HepG2 (cell line): ENCODE results near the gene OBP2A. TPM values are rescaled to one million over a fixed set of nuclear protein-coding genes. Genes with fewer than 3 reads are reported as not detected.

Source experiments
- ATAC-seq: fragments of 200-7000 bp; cut with Tn5 transposase; 3 replicates; pipeline ENCODE4 v1.9.1; 2020; ENCODE audit warnings: mild to moderate bottlenecking, moderate library complexity
- BruUV-seq: library from RNA; stranded (reverse); fragments of 400-500 nt; replicated peaks from 2 replicates; lab custom pipeline; 2021; lab: Mats Ljungman, UMichigan
- CTCF ChIA-PET: fragments of 300-600 bp; formaldehyde crosslinking; extraction: SDS; loops from one replicate; lab custom pipeline; 2021; ENCODE audit warnings: low total read pairs, inconsistent platforms, low intra/inter-chr PET ratio; lab: Yijun Ruan, JAX
- POLR2A ChIA-PET: fragments of 350-600 bp; sonication (Branson Sonifier 250); formaldehyde crosslinking; loops from one replicate; lab custom pipeline; 2020; ENCODE audit warnings: antibody characterized with exemption, inconsistent platforms; lab: Yijun Ruan, JAX
- DNase-seq: peaks from one replicate; pipeline ENCODE4 v3.0.0-alpha.2; 2015; ENCODE audit warnings: low spot score
- FAIRE-seq: peaks from 3 replicates; lab custom pipeline; 2011; peaks lifted over from hg19 to GRCh38; lab: Jason Lieb, UNC
- H2AFZ ChIP-seq: one replicate; pipeline ENCODE4 v1.6.1; 2011; ENCODE audit warnings: low read length, inconsistent platforms
- H3K27ac ChIP-seq: fragments of 300-600 bp; 3 replicates; pipeline ENCODE4 v1.8.0; 2011; ENCODE audit warnings: mixed run types, mild to moderate bottlenecking, mixed read lengths, low read length, inconsistent platforms; ENCODE audit not compliant: insufficient read depth; ENCODE audit errors: extremely low read length
- H3K27me3 ChIP-seq, 2 experiments: fragments of 200-600 bp in 1 of 2; 2 replicates in 1 of 2; 3 replicates in 1 of 2; pipeline versions ENCODE4 v1.6.0 to v1.8.0; 2011; ENCODE audit warnings: low read length in 2 of 2, mild to moderate bottlenecking in 2 of 2, moderate library complexity in 2 of 2, inconsistent platforms in 1 of 2; ENCODE audit not compliant: insufficient read depth in 2 of 2, control insufficient read depth in 1 of 2
- H3K36me3 ChIP-seq, 2 experiments: fragments of 200-600 bp in 1 of 2; replicated peaks in 1 of 2; 2 replicates in 1 of 2; 3 replicates in 1 of 2; pipeline versions ENCODE4 v1.5.1 to v1.8.0; 2011; ENCODE audit warnings: low read length in 2 of 2, inconsistent platforms in 1 of 2; ENCODE audit not compliant: insufficient read depth in 2 of 2, control insufficient read depth in 1 of 2
- H3K4me1 ChIP-seq: 2 replicates; pipeline ENCODE4 v1.5.1; 2012; ENCODE audit warnings: low read length, inconsistent platforms; ENCODE audit not compliant: insufficient read depth
- H3K4me2 ChIP-seq: 2 replicates; pipeline ENCODE4 v1.6.0; 2011; ENCODE audit warnings: low read depth, low read length, inconsistent platforms
- H3K4me3 ChIP-seq, 3 experiments: fragments of 200-600 bp in 1 of 3; sonication (generic), shearing (Covaris generic) in 1 of 3; replicated peaks in 1 of 3; 2 replicates each; pipeline ENCODE4 v1.5.1; 2011 to 2016; ENCODE audit warnings: low read length in 3 of 3, inconsistent platforms in 2 of 3, low read depth in 2 of 3, mild to moderate bottlenecking in 2 of 3, control low read depth in 1 of 3, mixed read lengths in 1 of 3; ENCODE audit not compliant: insufficient read depth in 1 of 3
- H3K79me2 ChIP-seq: one replicate; pipeline ENCODE4 v1.6.1; 2011; ENCODE audit warnings: low read length, inconsistent platforms; ENCODE audit not compliant: insufficient read depth
- H3K9ac ChIP-seq: 2 replicates; pipeline ENCODE4 v1.6.0; 2011; ENCODE audit warnings: mild to moderate bottlenecking, low read depth, low read length, inconsistent platforms; ENCODE audit not compliant: insufficient read depth
- H3K9me3 ChIP-seq: 2 replicates; pipeline ENCODE4 v1.5.1; 2012; ENCODE audit warnings: mild to moderate bottlenecking, low read length
- H4K20me1 ChIP-seq: 2 replicates; pipeline ENCODE4 v1.6.0; 2011; ENCODE audit warnings: inconsistent platforms, mild to moderate bottlenecking, low read length, moderate library complexity; ENCODE audit not compliant: insufficient read depth
- GZF1 ChIP-seq: sonication (generic); formaldehyde crosslinking; IDR thresholded peaks from 2 replicates; pipeline ENCODE4 v1.5.1; 2020; ENCODE audit warnings: mild to moderate bottlenecking, missing genetic modification reagents
- NFE2 ChIP-seq: sonication (generic); formaldehyde crosslinking; IDR thresholded peaks from 2 replicates; pipeline ENCODE4 v1.4.0; 2020; ENCODE audit warnings: missing genetic modification reagents
- RFXANK ChIP-seq: IDR thresholded peaks from 2 replicates; pipeline ENCODE4 v1.6.1; 2016
- SMARCE1 ChIP-seq: fragments of 450-650 bp; IDR thresholded peaks from 2 replicates; pipeline ENCODE4 v1.6.1; 2017; ENCODE audit warnings: borderline replicate concordance
- TEAD2 ChIP-seq: sonication (generic); formaldehyde crosslinking; IDR thresholded peaks from 2 replicates; pipeline ENCODE4 v1.9.0; 2021; ENCODE audit warnings: missing genetic modification reagents
- ZNF816 ChIP-seq: sonication (generic); formaldehyde crosslinking; IDR thresholded peaks from 2 replicates; pipeline ENCODE4 v1.8.0; 2022; ENCODE audit warnings: missing genetic modification reagents, mild to moderate bottlenecking, borderline replicate concordance
- WGBS: methylation state at CpG from one replicate; pipeline ENCODE4 v1.1.6; 2017; ENCODE audit warnings: low lambda C conversion rate; 5-methylcytosine and 5-hydroxymethylcytosine counted together
- in situ Hi-C: cut with HindIII; loops from 2 replicates; pipeline ENCODE4 v1.10.0; 2017; ENCODE audit warnings: low pct_unique_long_range_greater_than_20kb; ENCODE audit not compliant: extremely low pct_ligation_motif_present
- intact Hi-C: fragments of 100-400 bp; cut with micrococcal nuclease; formaldehyde crosslinking; loops from one replicate; pipeline ENCODE4 v1.10.0; 2022; ENCODE audit not compliant: unreplicated experiment
- polyA plus RNA-seq, 8 experiments: library from polyadenylated mRNA; depleted of rRNA in 3 of 8; stranded (reverse) in 7 of 8; unstranded in 1 of 8; fragments of >200 nt; fragmentation: Illumina TruSeq in 4 of 8; extraction: Trizol in 4 of 8; gene quantifications; 2 replicates each; pipeline versions ENCODE4 v1.2.1 to v1.2.3, GENCODE V29; 2011 to 2016; ENCODE audit warnings: low read depth in 4 of 8, missing spikeins in 1 of 8, mixed read lengths in 1 of 8; ENCODE audit not compliant: insufficient read depth in 1 of 8
- total RNA-seq, 5 experiments: library from RNA; depleted of rRNA; stranded (reverse); fragments of >200 nt; fragmentation: Illumina TruSeq; extraction: Trizol; gene quantifications; 2 replicates each; pipeline ENCODE4 v1.2.3, GENCODE V29; 2016; ENCODE audit warnings: low read depth in 1 of 5
- TF ChIP-seq, protein P1 (sequence below): sonication (generic); formaldehyde crosslinking; IDR thresholded peaks from 2 replicates; pipeline ENCODE4 v1.4.0; 2020; ENCODE audit warnings: missing genetic modification reagents
- TF ChIP-seq, protein P2 (sequence below): IDR thresholded peaks from 2 replicates; pipeline ENCODE4 v1.6.1; 2016; ENCODE audit warnings: low read depth, missing genetic modification reagents, missing compliant biosample characterization
- TF ChIP-seq, protein P3 (sequence below): sonication (generic); formaldehyde crosslinking; IDR thresholded peaks from 2 replicates; pipeline ENCODE4 v1.8.0; 2022; ENCODE audit warnings: mild to moderate bottlenecking, missing genetic modification reagents, borderline replicate concordance

The OBP2A gene
- total and polyA plus RNA-seq, 2 of the 13 experiments (the other 11 are each of a cell fraction or from before 2014, with no cell fraction given), result 0.32 TPM; not detected in 1

DNA sequence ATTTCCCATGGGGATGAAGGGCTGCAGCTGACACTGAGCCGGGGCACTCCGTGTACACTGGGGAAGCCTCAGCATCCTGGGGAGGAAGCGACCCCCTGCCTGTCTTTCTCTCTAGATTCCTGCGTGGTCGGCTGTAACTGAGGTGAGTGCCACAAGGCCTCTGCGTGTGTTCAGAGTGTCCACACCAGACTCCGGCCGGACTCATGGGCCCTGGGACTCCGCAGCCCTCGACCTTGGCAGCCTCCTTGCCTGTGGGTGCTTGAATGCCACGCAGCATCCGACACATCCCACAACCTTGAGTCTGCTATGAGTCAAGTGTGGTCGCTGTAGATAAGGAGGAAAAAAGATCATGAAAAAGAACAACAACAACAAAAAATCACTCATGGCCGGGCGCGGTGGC lies 39.0 kb downstream of the OBP2A start:
- no peak for FAIRE-seq

DNA sequence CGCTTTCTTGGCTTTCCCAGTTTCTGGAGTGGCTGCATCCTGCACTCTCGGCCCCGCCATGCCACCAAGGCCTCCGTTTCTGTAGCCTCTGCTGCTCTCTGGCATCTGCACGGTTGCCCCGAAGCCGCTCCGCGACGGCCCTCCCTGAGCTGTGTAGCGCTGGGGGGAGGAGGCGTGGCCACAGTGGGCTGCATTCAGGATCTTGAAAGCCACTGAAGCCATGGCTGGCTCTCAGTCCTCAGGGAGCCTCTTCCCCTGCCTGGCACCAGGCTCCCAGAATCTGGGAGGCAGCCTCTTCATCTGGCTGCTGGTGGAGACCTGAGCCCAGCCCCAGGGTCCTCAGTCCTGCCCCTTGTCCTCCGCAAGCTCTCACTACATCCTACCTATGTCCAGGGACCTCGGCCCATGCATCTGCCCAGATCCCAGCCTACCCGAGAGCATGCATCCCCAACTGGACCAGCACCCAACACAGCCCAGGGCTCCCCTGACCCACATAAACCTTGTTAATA lies 40.7 kb downstream of the OBP2A start:
- WGBS, result 10% methylated on average over 9 of the region's 15 CpGs
- intact Hi-C loops, result no loop called here
- Histone ChIP-seq H3K9ac (no peak overlapping the region), H3K27ac (no peak overlapping the region), H3K4me3 (no peak overlapping the region), H3K36me3 (no peaks in the 10 kb centered on the region), H3K27me3 (peaks cover 5 to 63% of the 10 kb centered on the region in 2 experiments; a peak in 4 of 5 replicates), H3K4me2 (no peak overlapping the region), H3K79me2 (no peaks in the 10 kb centered on the region), H3K4me1 (no peaks in the 10 kb centered on the region), H3K9me3 (no peaks in the 10 kb centered on the region), H2AFZ (no peak overlapping the region), H4K20me1 (no peaks in the 10 kb centered on the region)
- in situ Hi-C loops, result no loop called here
- BruUV-seq, result no TSS peak
- ChIA-PET CTCF (no interaction called here), POLR2A (no interaction called here)
- FAIRE-seq, result no peak
- no peak for DNase-seq
- ATAC-seq, result no peak
- TF ChIP-seq, protein P1, sequence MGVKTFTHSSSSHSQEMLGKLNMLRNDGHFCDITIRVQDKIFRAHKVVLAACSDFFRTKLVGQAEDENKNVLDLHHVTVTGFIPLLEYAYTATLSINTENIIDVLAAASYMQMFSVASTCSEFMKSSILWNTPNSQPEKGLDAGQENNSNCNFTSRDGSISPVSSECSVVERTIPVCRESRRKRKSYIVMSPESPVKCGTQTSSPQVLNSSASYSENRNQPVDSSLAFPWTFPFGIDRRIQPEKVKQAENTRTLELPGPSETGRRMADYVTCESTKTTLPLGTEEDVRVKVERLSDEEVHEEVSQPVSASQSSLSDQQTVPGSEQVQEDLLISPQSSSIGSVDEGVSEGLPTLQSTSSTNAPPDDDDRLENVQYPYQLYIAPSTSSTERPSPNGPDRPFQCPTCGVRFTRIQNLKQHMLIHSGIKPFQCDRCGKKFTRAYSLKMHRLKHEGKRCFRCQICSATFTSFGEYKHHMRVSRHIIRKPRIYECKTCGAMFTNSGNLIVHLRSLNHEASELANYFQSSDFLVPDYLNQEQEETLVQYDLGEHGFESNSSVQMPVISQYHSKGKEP, result no peak
- TF ChIP-seq GZF1 (no peak), SMARCE1 (no peak), RFXANK (CRISPR knock-in tag) (no peak)
- TF ChIP-seq, protein P2, sequence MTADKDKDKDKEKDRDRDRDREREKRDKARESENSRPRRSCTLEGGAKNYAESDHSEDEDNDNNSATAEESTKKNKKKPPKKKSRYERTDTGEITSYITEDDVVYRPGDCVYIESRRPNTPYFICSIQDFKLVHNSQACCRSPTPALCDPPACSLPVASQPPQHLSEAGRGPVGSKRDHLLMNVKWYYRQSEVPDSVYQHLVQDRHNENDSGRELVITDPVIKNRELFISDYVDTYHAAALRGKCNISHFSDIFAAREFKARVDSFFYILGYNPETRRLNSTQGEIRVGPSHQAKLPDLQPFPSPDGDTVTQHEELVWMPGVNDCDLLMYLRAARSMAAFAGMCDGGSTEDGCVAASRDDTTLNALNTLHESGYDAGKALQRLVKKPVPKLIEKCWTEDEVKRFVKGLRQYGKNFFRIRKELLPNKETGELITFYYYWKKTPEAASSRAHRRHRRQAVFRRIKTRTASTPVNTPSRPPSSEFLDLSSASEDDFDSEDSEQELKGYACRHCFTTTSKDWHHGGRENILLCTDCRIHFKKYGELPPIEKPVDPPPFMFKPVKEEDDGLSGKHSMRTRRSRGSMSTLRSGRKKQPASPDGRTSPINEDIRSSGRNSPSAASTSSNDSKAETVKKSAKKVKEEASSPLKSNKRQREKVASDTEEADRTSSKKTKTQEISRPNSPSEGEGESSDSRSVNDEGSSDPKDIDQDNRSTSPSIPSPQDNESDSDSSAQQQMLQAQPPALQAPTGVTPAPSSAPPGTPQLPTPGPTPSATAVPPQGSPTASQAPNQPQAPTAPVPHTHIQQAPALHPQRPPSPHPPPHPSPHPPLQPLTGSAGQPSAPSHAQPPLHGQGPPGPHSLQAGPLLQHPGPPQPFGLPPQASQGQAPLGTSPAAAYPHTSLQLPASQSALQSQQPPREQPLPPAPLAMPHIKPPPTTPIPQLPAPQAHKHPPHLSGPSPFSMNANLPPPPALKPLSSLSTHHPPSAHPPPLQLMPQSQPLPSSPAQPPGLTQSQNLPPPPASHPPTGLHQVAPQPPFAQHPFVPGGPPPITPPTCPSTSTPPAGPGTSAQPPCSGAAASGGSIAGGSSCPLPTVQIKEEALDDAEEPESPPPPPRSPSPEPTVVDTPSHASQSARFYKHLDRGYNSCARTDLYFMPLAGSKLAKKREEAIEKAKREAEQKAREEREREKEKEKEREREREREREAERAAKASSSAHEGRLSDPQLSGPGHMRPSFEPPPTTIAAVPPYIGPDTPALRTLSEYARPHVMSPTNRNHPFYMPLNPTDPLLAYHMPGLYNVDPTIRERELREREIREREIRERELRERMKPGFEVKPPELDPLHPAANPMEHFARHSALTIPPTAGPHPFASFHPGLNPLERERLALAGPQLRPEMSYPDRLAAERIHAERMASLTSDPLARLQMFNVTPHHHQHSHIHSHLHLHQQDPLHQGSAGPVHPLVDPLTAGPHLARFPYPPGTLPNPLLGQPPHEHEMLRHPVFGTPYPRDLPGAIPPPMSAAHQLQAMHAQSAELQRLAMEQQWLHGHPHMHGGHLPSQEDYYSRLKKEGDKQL, result no peak
- TF ChIP-seq, protein P3, sequence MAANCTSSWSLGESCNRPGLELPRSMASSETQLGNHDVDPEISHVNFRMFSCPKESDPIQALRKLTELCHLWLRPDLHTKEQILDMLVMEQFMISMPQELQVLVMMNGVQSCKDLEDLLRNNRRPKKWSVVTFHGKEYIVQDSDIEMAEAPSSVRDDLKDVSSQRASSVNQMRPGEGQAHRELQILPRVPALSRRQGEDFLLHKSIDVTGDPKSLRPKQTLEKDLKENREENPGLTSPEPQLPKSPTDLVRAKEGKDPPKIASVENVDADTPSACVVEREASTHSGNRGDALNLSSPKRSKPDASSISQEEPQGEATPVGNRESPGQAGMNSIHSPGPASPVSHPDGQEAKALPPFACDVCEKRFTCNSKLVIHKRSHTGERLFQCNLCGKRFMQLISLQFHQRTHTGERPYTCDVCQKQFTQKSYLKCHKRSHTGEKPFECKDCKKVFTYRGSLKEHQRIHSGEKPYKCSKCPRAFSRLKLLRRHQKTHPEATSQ (CRISPR knock-in tag), result no peak

More for the DNA sequence above, 39.0 kb downstream of the OBP2A start:
- BruUV-seq, result no TSS peak
- ATAC-seq (no peak), DNase-seq (no peak)
- no peak overlapping the region for H3K27ac ChIP-seq
- H3K79me2 ChIP-seq, result no peaks in the 10 kb centered on the region
- H3K4me3 ChIP-seq, result no peak overlapping the region
- peaks cover 4 to 55% of the 10 kb centered on the region in 2 experiments; a peak in 4 of 5 replicates for H3K27me3 ChIP-seq
- H3K36me3 ChIP-seq, result no peaks in the 10 kb centered on the region
- no peaks in the 10 kb centered on the region for H3K4me1 ChIP-seq
- no peaks in the 10 kb centered on the region for H4K20me1 ChIP-seq
- TF ChIP-seq NFE2 (CRISPR knock-in tag) (no peak), TEAD2 (CRISPR knock-in tag) (no peak), ZNF816 (no peak)
- intact Hi-C loops, result no loop called here
- H3K4me2 ChIP-seq, result no peak overlapping the region
- CTCF ChIA-PET, result no interaction called here
- no peaks in the 10 kb centered on the region for H3K9me3 ChIP-seq
- POLR2A ChIA-PET, result no interaction called here
- no peak overlapping the region for H3K9ac ChIP-seq
- WGBS, result 32% methylated on average over 14 of the region's 16 CpGs
- no peak overlapping the region for H2AFZ ChIP-seq
- in situ Hi-C loops, result no loop called here
